NOMO-1 treated with dmso at 0.1 percent for 144 hours (cell line): Measurements from ENCODE around the gene BRD4.

Experiments
- DNase-seq: peaks from one replicate; lab custom pipeline; 2025; ENCODE audit not compliant: unreplicated experiment; lab: John Stamatoyannopoulos, UW

BRD4 gene

DNA sequence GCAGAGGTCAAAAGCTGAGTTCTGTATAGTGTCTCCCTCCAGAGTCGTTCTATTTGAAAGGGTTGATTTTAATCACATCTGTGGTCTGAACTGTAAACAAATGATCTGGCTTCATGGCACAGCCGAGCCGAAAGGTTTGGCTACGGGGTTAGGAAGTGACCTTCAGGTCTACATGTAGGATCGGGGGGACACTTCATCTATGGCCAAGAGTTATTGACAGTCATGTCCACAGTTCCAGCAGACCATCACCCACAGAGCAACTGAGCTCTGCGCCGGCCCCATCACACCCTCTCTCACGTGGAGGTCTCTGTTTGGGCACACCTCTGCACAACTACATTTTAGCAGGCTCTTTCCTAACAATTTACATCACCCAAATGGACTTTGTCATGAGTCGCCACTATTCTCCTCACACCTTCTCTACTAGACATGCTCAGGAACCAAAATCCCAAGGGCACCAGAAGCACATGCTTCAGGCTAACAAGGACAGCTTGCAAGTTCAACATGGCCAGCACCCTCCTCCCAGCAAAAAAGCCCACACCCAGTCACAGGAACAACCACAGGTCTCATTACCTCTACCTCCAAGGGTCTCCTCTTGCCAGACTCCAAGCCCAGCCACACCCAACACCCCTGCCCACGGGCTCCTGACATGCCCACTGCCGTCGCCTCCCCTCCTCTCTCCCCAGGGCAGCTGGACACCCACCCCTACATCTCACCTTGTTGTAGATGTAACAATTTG, 64.0 kb downstream of the BRD4 start:
- DNase-seq: no peak

DNA sequence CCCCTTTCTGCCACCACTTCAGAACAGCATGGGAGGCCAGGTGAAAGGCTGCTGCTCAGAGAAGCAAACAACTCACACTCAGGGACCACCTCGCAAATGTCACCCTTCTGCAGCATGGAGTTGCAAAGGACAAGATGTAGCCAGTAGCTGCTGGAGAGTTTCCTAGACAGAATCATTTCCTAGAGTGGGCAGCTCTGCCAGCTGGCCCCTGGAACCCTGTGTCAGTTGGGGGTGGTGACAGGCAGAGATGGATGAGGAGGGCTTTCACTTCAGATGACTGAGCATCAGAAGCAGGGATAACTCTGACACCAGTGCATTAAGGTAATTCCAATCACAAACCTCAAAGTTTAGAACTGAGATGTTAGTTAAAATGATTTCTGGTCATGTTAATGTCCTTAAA, 65.7 kb downstream of the BRD4 start:
- no peak for DNase-seq

DNA sequence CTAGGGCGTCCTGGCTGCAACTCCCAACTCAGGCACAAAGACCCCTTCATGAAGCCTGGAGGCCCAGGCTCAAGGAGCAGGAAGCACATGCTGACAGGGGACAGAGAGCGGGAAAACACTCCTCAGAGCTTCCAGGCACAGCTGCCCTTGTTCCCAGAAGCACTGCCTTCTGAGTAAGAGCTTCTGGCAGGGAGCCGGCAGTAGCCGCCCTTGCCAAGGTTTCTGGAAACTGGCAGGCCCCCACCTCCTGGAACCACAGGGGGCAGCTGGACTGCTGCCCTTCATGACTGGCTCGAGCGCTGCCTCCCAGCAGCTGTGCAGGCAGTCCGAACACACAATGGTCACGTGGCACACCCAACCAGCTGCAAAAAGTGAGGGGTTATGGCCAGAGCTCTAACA, 66.5 kb downstream of the BRD4 start:
- DNase-seq: no peak

DNA sequence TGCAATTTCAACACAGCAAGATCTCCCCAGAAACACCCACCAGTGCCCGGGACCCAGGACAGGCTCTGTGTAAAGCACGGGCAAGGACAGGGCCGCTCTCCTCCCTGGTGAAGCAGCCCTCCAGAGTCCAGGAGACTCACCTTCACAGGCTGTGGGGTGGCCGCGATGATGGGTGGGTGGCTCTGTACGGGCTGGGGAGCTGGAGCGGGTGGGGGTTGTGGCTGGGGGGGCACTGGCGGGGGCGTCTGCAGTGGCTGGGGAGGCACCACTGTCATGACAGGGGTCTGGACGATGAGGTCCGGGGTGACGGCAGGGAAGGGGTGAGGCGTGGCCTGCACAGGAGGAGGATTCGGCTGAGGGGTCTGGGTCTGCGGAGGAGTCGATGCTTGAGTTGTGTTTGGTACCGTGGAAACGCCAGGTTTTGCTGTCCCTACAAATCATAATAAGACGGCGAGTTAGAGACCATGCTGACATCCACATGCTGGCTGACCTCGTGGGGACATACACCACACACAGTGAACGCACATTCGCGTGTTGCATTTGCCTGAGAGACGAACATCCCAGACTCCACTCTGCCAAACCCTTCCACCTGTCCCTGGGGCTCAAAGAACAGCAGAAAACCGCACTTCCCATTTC, 67.0 kb downstream of the BRD4 start:
- DNase-seq: no peak

DNA sequence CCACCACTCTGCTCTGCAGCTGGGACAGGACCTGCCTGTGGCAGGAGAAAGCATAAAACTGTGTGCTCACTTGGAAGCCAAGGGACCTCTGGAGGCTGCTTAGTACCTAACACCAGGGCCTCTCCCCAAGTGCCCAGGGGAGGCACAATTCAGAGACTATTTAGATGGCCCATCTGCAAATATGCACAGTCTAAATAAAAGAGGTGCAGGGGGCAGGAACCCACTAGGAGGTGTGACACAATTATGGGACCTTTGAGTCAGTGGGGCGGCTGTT, 67.5 kb downstream of the BRD4 start:
- DNase-seq: no peak

DNA sequence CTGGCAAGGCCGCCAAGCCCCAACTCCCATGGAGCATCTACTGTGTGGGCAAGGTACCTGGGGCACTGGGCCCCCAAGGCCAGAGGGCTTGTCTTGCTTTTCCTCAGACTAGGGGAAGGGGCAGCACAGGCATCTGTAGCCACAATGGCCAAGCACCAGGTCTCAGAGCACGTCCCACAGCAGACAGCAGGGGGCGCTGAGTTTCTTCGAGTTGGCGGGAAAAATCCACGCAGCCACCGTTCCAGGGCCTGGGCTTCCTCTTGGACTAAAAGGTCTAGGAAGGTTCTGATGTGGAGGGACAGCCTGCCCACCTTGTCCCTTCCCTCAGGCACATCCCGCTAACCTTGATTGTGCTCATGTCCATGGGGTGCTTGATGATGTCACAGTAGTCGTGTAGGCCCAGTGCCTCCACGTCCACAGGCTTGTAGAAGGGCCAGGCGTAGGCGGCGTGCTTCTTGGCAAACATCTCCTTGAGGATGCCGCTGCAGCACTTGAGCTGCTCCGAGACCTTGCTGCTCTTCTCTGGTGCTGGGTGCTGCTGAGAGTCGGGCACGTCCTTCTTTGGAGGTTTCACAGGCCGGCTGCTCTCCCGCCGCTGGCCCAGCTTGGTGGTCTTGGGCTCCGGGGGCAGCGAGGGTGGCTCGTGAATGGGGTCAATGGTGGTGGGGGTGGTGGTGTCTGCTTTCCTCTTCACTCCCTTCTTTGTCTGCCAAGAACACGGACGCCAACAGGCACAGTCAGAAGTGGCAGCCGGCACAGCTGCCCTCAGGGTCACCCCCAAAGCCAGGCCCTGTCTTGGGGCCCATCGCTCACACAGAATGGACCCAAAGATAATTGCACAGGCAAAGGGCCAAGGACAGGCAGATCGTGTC, 68.0 kb downstream of the BRD4 start:
- DNase-seq: peak; percentile 2

DNA sequence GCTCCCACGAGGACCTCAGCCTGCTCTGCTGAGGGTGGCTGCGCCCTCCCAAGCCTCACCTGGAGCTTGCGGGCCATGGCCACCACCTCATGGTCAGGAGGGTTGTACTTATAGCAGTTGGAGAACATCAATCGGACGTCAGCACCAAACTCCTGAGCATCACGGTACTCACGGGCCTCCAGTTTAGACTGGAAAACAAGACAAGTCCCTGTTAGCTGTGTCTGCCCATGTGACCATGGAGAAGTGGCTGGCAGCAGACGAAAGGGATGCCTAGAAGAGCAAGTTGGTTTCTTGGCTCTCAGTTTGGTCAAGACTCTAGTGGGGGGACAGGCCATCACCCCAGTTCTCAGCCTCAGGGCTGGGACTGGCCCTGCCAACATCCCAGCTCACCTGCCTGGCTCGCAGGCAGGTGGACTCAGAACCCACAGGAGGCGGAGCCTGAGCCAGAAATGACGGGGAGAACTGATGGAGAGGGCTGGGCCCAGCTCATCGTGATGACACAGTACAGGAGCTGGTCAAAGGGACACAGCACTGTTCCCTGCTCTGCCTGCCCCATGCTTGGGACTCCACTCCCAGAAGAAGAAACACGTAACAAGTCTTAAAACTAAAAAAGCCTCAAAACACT, 68.9 kb downstream of the BRD4 start:
- no peak for DNase-seq

DNA sequence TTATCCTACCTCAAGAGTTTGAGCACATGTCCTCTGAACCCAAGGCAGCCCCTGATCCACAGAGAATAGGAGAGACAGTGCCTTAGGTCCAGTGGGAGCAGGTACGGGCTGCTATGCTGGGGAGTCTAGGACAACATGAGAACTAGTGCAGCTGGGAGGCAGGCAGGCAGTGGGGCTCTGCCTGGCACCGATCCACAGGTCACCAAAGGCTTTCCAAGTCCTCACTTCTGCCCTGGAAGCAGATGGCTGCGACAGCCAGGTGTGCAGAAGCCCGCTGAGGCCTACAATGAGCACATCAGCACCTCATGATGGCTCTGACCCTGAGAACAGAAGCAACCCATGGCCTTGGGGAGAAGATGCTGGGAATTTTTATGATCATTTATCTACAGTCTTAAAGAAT, 70.3 kb downstream of the BRD4 start:
- DNase-seq: no peak

DNA sequence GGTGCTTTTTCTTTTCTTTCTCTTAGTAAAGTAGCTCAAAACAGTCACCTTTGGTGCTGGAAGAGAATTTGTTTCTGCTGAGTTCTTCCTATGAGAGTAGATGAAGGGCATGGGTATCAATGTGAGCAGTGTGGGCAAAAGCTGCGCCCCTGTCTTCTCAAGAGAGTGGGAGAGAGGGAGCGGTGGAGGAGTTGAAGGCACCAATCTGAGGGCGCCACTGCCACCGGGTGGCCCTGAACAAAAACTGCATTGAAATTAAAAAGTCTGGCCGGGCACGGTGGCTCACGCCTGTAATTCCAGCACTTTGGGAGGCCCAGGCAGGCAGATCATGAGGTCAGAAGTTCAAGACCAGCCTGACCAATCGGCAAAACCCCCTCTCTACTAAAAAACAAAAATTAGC, 71.4 kb downstream of the BRD4 start:
- no peak for DNase-seq

DNA sequence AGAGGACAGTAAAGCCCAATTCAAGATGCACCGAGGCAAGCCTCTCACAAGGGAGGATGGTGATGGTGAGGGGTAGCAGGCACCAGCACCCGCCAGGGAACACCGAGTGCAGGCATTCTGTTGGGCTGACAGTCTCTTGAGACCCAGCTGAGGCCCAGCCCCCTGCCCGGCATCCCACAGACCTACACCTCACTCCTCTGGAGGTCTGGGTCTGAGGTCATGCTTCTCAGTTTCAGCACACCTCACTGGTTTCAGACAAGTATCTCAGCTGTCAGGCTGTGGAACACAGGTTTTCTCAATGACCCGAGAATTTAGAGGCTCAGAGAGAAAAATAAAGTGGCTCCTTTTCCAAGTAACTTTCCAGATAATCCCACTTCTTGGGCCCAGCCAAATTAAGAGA, 72.4 kb downstream of the BRD4 start:
- no peak for DNase-seq

DNA sequence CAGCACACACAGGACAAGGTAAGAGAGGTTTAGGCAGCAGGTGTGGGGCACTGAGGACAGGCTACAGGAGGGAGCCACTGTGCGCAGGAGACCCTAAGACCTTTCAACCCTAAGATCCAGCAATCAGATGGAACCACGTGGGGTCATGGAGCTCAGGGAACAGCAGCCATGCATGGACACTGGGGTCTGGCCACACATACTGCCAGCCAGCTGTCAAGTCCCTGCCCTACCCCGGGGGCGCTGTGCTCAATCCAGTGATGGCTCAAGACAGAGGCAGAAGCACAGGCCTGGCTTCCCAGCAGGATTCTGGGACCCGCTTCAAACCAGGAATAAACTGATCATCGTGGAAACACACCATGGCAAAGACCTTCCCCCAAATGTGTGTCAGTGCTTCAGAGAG, 74.6 kb downstream of the BRD4 start:
- DNase-seq: no peak

DNA sequence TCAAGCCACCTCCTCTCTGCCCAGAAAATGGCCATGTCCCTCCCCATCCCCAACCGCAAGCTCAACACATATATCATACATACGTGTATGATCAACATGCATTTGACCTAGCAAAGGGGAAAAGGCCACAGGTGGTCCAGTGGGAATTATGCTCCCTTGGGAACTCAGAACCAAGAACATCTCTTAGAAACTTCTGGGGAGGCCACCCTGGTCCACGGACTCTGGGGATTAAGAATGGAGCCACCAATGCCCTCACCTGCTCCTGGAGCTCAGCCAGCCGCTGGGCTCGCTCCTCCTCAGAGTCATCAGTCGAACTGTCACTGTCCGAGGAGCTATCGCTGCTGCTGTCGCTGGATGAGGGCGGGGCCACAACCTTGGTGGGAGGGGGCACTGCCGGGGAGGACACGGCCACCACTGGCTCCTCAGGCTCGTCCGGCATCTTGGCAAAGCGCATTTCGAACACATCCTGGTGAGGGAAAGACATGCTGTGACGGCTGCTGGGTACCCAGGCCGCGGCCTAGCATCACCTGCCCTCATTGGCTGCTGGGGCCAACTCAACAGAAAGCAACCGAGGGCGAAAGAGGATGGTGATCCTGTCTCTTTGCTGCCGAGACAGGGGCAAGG, 75.5 kb downstream of the BRD4 start:
- DNase-seq: no peak

DNA sequence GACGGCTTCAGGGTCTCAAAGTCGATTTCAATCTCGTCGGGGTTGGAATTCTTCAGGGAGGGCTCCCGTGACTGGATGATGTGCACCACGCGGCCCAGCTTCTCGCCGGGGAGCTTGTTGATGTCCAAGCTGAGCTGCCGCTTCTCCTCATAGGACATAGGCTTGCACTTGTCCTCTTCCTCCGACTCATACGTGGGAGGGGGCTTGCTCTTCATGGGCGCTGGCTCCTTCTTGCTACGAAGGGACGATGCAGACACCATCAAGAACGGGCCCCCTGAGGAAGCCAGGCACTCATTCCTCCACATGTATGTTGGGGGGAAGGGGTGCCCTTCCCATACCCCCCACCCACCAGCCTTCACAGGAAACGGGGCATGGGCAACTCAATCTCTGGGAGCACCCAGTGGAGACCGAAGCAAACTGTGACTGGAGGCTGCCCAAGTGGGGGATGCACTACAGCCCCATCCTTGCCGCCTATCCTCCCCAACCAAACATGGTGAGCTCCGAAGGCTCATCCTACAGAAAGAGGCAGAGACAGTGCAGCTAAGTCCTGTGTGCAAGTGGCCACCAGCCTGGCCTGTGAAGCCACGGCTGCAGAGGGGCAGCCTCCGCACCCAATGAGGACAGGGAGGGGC, 76.9 kb downstream of the BRD4 start:
- DNase-seq: no peak

DNA sequence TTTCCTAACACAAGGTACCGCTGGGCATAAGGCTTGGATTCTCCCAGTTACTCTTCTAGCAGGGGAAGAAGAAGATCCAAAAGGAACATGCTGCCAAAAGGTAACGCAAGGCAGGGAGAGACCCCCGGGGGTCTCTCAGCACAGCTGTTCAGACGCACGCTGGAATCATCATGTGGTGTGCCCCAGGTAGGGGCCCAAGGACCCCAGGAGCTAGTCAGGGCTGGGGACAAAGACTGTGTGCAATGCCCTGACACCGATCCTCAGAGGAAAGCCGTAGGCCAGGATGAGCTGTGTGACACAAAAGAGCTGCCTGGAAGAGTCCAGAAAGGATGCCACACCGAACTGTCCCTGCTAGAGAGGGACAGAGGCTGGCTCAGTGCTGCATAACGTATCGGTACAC, 77.8 kb downstream of the BRD4 start:
- no peak for DNase-seq

DNA sequence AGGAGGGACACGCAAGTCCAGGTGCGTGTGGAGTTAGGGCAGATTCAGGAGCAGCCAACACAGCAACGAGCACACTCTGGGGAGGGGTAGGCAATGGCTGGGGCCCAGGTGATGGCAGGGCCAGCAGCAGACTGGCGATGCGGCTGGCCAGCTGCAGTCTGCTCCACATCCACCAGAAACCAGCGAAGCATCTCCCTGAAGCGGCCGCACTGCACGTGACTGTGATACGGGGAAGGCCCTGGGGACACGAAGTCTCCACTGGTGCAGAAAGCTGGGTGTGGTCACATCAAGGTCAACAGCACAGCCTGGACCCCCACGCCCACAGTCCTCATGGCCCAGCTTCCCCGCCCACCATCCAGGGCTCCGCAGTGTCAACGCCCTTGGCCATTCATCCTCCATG, 78.8 kb downstream of the BRD4 start:
- no peak for DNase-seq

DNA sequence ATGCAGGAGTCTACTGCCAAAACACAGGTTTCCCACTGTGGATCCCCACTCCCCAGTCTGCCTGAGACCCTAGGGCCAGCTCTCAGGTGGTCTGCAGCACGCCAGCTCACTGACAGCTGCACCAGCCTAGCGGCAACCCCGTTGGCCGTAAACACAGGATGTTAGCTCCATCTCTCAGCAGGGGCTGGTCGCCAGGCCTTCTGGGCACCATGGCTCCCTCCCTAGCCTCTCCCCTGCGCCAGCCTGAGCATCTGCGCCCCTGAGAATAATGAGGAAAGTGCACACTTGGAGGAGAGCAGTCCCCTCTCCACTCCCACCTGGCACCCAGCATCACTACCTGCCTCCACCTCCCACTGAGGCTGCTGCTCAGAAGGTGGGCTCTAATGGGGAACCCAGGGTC, 79.3 kb downstream of the BRD4 start:
- no peak for DNase-seq

DNA sequence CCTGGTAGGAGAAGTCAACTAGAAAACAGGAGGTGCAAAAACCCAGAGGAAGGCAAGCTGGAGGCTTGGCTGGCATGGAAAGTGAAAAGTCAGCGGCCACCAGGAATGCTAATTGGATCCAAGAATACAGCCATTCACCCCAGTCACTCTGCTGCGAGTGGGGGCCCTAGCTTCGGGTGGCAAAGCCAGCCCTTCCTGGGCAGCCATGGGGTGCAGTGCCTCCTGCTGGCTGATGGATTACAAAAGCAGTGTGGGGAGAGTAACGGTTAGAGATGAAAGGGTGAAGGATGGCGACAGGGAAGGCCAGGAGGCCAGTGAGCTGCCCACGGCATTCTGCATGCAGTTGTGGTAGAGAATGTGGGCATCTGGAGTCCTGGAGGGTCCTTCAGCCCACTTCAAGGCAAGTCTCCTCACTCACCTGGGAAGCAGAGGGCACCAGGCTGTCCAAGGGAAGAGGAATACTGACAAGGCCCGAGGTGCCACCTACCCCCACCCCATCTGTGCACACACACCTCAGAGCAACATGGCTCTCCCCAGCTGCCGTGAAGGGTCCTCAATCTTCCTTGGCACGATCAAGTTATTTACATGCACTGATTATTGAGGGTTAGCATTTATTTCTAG, 79.8 kb downstream of the BRD4 start:
- no peak for DNase-seq

DNA sequence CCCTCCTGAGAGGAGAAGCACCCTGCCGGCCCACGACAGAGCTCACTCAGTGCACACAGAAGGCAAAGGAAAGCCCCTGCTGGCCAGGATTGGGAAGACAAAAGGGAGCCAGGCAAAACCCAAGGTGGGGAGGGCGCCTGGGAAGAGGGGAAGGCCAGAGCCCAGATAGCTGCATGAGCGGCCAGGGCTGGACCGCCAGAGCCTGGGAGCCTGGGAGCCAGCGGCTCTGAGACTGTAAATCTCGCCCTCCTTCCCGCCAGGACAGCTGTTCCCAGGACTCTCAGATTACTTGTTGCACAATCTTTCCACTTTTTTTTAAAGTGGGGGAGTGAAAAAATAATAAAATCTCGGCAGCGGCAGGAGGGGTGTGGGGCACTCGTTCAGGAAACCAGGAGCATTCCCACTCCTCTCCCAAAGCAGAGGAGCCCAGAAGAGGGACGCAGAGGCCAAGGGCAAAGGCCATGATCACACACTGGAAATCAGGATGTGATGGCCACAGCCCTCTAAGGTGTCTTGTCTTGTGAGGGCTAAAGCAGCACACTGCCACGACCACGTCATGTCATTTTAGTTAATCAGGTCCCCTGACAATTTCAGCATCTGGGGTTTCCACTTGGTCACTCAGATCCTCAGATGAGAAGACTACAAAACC, 80.5 kb downstream of the BRD4 start:
- no peak for DNase-seq

DNA sequence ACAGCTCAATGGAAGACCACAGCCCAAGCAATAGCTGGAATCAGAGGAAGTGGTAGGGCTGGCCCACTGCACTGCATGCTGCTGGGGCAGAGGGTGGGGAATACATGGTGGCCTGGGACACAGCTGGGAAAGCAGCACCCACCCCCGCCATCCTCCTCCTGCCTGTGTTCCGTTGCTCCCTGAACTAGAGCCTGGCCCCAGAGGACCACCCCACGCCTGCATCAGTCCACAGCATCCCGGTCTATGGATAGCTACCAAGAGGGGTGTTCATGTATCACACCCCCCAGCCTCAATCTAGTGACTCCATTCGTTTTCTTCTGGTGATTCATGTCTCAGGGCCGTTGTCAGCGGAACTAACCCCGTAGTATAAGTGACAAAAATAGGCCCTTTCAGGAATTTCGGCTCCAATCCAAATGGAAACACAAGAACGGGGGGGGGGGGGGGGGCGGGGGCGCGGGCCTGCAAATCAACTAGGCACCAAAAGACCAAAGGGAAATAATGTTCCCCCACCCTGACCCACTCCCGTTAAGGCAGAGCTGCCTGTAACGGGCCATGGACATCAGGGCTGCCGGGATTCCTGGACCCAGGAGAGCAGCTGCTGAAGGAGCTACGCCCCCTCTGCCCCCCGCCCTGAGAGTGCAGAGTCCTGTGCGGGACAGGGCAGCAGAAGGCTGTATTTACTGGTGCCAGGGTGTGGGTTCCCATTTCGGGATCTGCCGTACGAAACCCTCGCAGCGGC, 81.2 kb downstream of the BRD4 start:
- no peak for DNase-seq
